Mesendoderm (in vitro differentiated cells): Measurements from ENCODE around the gene NLRC5.

ENCODE experiments used
- DNase-seq: peaks from one replicate; pipeline ENCODE4 v3.0.0; 2013
- H2AK5ac ChIP-seq: 2 replicates; pipeline ENCODE4 v1.6.1; 2013; ENCODE audit warnings: low read length, inconsistent platforms
- H2BK120ac ChIP-seq: 2 replicates; pipeline ENCODE4 v1.6.1; 2013; ENCODE audit warnings: low read depth, mild to moderate bottlenecking, low read length, moderate library complexity, mixed read lengths
- H2BK15ac ChIP-seq: replicated peaks from 2 replicates; pipeline ENCODE4 v1.6.1; 2013; ENCODE audit warnings: low read depth, mild to moderate bottlenecking, moderate library complexity
- H2BK5ac ChIP-seq: 2 replicates; pipeline ENCODE4 v1.6.1; 2013; ENCODE audit warnings: low read length, inconsistent platforms
- H3K18ac ChIP-seq: 2 replicates; pipeline ENCODE4 v1.6.1; 2013; ENCODE audit warnings: mild to moderate bottlenecking, low read length, mixed read lengths
- H3K23ac ChIP-seq: one replicate; pipeline ENCODE4 v1.6.1; 2013; ENCODE audit warnings: low read length
- H3K27ac ChIP-seq: 2 replicates; pipeline ENCODE4 v1.5.1; 2013; ENCODE audit warnings: low read depth, mild to moderate bottlenecking, inconsistent platforms, low read length, moderate library complexity
- H3K27me3 ChIP-seq: 2 replicates; pipeline ENCODE4 v1.6.1; 2013; ENCODE audit warnings: low read length, control low read depth, mild to moderate bottlenecking, inconsistent platforms; ENCODE audit not compliant: insufficient read depth, poor library complexity
- H3K36me3 ChIP-seq: 2 replicates; pipeline ENCODE4 v1.6.1; 2013; ENCODE audit warnings: low read length, inconsistent platforms; ENCODE audit not compliant: control insufficient read depth, insufficient read depth
- H3K4ac ChIP-seq: one replicate; pipeline ENCODE4 v1.6.1; 2013; ENCODE audit warnings: low read depth, mild to moderate bottlenecking, low read length, moderate library complexity
- H3K4me1 ChIP-seq: 2 replicates; pipeline ENCODE4 v1.6.1; 2013; ENCODE audit warnings: low read depth, low read length, inconsistent platforms; ENCODE audit not compliant: control insufficient read depth
- H3K4me2 ChIP-seq: 2 replicates; pipeline ENCODE4 v1.6.1; 2013; ENCODE audit warnings: low read length
- H3K4me3 ChIP-seq: 2 replicates; pipeline ENCODE4 v1.5.1; 2013; ENCODE audit warnings: mild to moderate bottlenecking, low read length
- H3K56ac ChIP-seq: one replicate; pipeline ENCODE4 v1.6.1; 2013; ENCODE audit warnings: low read length
- H3K79me1 ChIP-seq: 2 replicates; pipeline ENCODE4 v1.6.1; 2013; ENCODE audit warnings: low read length, inconsistent platforms
- H3K79me2 ChIP-seq: 2 replicates; pipeline ENCODE4 v1.6.1; 2013; ENCODE audit warnings: mild to moderate bottlenecking, low read length; ENCODE audit not compliant: control insufficient read depth, insufficient read depth
- H3K9ac ChIP-seq: 2 replicates; pipeline ENCODE4 v1.6.1; 2013; ENCODE audit warnings: low read length, inconsistent platforms
- H4K5ac ChIP-seq: one replicate; pipeline ENCODE4 v1.6.1; 2013; ENCODE audit warnings: low read length
- H4K8ac ChIP-seq: one replicate; pipeline ENCODE4 v1.6.1; 2013; ENCODE audit warnings: low read depth, mild to moderate bottlenecking, control low read depth, low read length, moderate library complexity
- WGBS: extraction: QIAGEN DNeasy Blood & Tissue Kit; methylation state at CpG from one replicate; pipeline ENCODE4 v1.1.7; 2013; ENCODE audit warnings: low lambda C conversion rate, missing lambda C conversion rate; ENCODE audit not compliant: insufficient coverage; ENCODE audit errors: extremely low coverage; 5-methylcytosine and 5-hydroxymethylcytosine counted together

Gene NLRC5

GRCh38 chr16:57007050-57007449 is 17.7 kb downstream of the NLRC5 start:
- no peak overlapping the region for H2BK120ac ChIP-seq
- no peaks in the 10 kb centered on the region for H3K36me3 ChIP-seq
- H2BK5ac ChIP-seq, result no peak overlapping the region
- H3K27ac ChIP-seq, result no peak overlapping the region
- no peak overlapping the region for H3K4me3 ChIP-seq
- no peak overlapping the region for H2BK15ac ChIP-seq
- H3K4ac ChIP-seq, result no peak overlapping the region
- H3K4me2 ChIP-seq, result no peak overlapping the region
- WGBS, result no CpG with 5 or more reads among the region's 5 CpGs
- H3K4me1 ChIP-seq, result no peaks in the 10 kb centered on the region
- H3K18ac ChIP-seq, result no peak overlapping the region
- no peak overlapping the region for H2AK5ac ChIP-seq
- H4K8ac ChIP-seq, result no peak overlapping the region
- H3K9ac ChIP-seq, result no peak overlapping the region
- H3K79me1 ChIP-seq, result no peaks in the 10 kb centered on the region
- H3K79me2 ChIP-seq, result no peaks in the 10 kb centered on the region
- no peaks in the 10 kb centered on the region for H3K27me3 ChIP-seq
- DNase-seq, result no peak
- H3K56ac ChIP-seq, result no peak overlapping the region
- H4K5ac ChIP-seq, result no peak overlapping the region
- no peak overlapping the region for H3K23ac ChIP-seq

- no peak overlapping the region for H3K27ac ChIP-seq
- H2AK5ac ChIP-seq, result no peak overlapping the region
- H3K23ac ChIP-seq, result no peak overlapping the region
- no peak for DNase-seq
- H3K36me3 ChIP-seq, result no peaks in the 10 kb centered on the region
- no peaks in the 10 kb centered on the region for H3K79me1 ChIP-seq
- H3K4ac ChIP-seq, result no peak overlapping the region
- no peaks in the 10 kb centered on the region for H3K79me2 ChIP-seq
- H3K4me1 ChIP-seq, result no peaks in the 10 kb centered on the region
- no peak overlapping the region for H3K4me3 ChIP-seq
- no peak overlapping the region for H2BK120ac ChIP-seq
- no peak overlapping the region for H4K5ac ChIP-seq
- H4K8ac ChIP-seq, result no peak overlapping the region
- no peak overlapping the region for H3K18ac ChIP-seq
- no peak overlapping the region for H3K56ac ChIP-seq
- no CpG with 5 or more reads among the region's 3 CpGs for WGBS
- no peak overlapping the region for H3K4me2 ChIP-seq
- H3K9ac ChIP-seq, result no peak overlapping the region
- H3K27me3 ChIP-seq, result no peaks in the 10 kb centered on the region
- H2BK5ac ChIP-seq, result no peak overlapping the region
- no peak overlapping the region for H2BK15ac ChIP-seq
These were observed 18.2 kb downstream of the NLRC5 start for GRCh38 chr16:57007530-57007929.

GRCh38 chr16:57008440-57008839 is 19.1 kb downstream of the NLRC5 start:
- Histone ChIP-seq H3K56ac (no peak overlapping the region), H3K4ac (no peak overlapping the region), H3K27me3 (no peaks in the 10 kb centered on the region), H3K4me1 (no peaks in the 10 kb centered on the region), H4K8ac (no peak overlapping the region), H2BK15ac (no peak overlapping the region), H3K9ac (no peak overlapping the region), H3K27ac (no peak overlapping the region), H3K79me1 (no peaks in the 10 kb centered on the region), H2AK5ac (no peak overlapping the region), H3K4me3 (no peak overlapping the region), H2BK5ac (no peak overlapping the region), H3K36me3 (no peaks in the 10 kb centered on the region), H2BK120ac (no peak overlapping the region), H4K5ac (no peak overlapping the region), H3K4me2 (no peak overlapping the region), H3K18ac (no peak overlapping the region), H3K79me2 (no peaks in the 10 kb centered on the region), H3K23ac (no peak overlapping the region)
- no peak for DNase-seq
- 100% methylated on average over 1 of the region's 1 CpG for WGBS

- Histone ChIP-seq H3K79me1 (no peaks in the 10 kb centered on the region), H3K9ac (no peak overlapping the region), H3K79me2 (no peaks in the 10 kb centered on the region), H4K8ac (no peak overlapping the region), H2BK5ac (no peak overlapping the region), H4K5ac (no peak overlapping the region), H3K27me3 (no peaks in the 10 kb centered on the region), H3K4me2 (no peak overlapping the region), H3K4ac (no peak overlapping the region), H2AK5ac (no peak overlapping the region), H3K4me3 (no peak overlapping the region), H2BK15ac (no peak overlapping the region), H3K36me3 (no peaks in the 10 kb centered on the region), H2BK120ac (no peak overlapping the region), H3K27ac (no peak overlapping the region), H3K18ac (no peak overlapping the region), H3K56ac (no peak overlapping the region), H3K4me1 (no peaks in the 10 kb centered on the region), H3K23ac (no peak overlapping the region)
- DNase-seq, result no peak
- WGBS, result no CpG with 5 or more reads among the region's 2 CpGs
These were observed 20.4 kb downstream of the NLRC5 start for GRCh38 chr16:57009643-57010170.

DNA sequence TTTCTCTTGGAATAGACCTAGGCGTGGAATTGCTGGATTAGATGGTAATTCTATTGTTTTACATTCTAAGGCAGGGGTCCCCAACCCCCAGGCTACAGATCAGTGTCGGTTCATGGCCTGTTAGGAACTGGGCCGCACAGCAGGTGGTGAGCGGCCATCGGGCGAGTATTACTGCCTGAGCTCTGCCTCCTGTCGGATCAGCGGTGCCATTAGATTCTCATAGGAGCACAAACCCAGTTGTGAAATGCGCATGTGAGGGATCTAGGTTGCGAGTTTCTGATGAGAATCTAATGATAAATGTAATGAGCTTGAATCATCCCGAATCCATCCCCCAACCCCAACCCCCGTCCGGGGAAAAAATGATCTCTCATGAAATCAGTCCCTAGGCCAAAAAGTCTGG is 23.0 kb downstream of the NLRC5 start:
- DNase-seq, result peak; percentile 44
- Histone ChIP-seq H3K79me2 (no peaks in the 10 kb centered on the region), H2BK120ac (no peak overlapping the region), H3K4me2 (no peak overlapping the region), H3K4me3 (no peak overlapping the region), H3K9ac (no peak overlapping the region), H3K18ac (no peak overlapping the region), H3K23ac (no peak overlapping the region), H3K56ac (no peak overlapping the region), H4K8ac (no peak overlapping the region), H2BK5ac (no peak overlapping the region), H3K4ac (no peak overlapping the region), H3K4me1 (no peaks in the 10 kb centered on the region), H2AK5ac (no peak overlapping the region), H3K79me1 (no peaks in the 10 kb centered on the region), H3K27me3 (no peaks in the 10 kb centered on the region), H4K5ac (no peak overlapping the region), H3K36me3 (no peaks in the 10 kb centered on the region), H2BK15ac (no peak overlapping the region), H3K27ac (no peak overlapping the region)
- WGBS, result no CpG with 5 or more reads among the region's 13 CpGs

DNA sequence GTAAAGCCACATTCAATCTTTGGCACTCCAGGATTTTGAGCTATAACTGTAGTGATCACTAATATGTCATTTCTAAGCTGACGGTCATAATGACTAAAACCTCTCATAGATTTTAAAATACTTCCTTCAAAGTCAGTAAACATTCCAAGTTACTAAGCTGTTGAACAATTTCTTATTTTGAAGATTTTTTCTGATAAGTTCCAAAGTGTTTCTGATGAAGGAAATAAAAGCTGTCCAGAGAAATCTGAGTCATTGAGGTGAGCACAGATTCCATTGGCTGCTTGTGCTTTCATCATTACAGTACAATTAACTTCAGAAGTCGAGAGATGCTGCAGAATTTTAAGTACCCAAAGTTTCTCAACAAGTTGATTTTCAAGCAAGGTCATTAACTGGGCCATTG is 23.9 kb downstream of the NLRC5 start:
- Histone ChIP-seq H3K18ac (no peak overlapping the region), H3K9ac (no peak overlapping the region), H3K4ac (no peak overlapping the region), H4K8ac (no peak overlapping the region), H3K4me1 (no peaks in the 10 kb centered on the region), H3K27ac (no peak overlapping the region), H3K27me3 (no peaks in the 10 kb centered on the region), H2BK120ac (no peak overlapping the region), H3K56ac (no peak overlapping the region), H3K79me1 (no peaks in the 10 kb centered on the region), H2BK5ac (no peak overlapping the region), H3K4me3 (no peak overlapping the region), H2BK15ac (no peak overlapping the region), H4K5ac (no peak overlapping the region), H3K36me3 (no peaks in the 10 kb centered on the region), H3K23ac (no peak overlapping the region), H3K4me2 (no peak overlapping the region), H3K79me2 (no peaks in the 10 kb centered on the region), H2AK5ac (no peak overlapping the region)
- DNase-seq, result no peak
- WGBS, result no CpG with 5 or more reads among the region's 2 CpGs
